H1 (cell line): ENCODE measurements around the gene SEZ6L. TPM values are rescaled to one million over a fixed set of nuclear protein-coding genes. Genes with fewer than 3 reads are reported as not detected.
A peak's percentile ranks its signal among the peaks of the same experiment; 100 is the strongest.

Source experiments
- CTCF ChIA-PET: fragments of 300-600 bp; sonication (Branson Sonifier 250); formaldehyde crosslinking; loops from one replicate; lab custom pipeline; 2021; ENCODE audit not compliant: partially characterized antibody; lab: Charles Lee
- POLR2A ChIA-PET: fragments of 300-600 bp; sonication (Branson Sonifier 250); formaldehyde crosslinking; loops from one replicate; lab custom pipeline; 2021; ENCODE audit warnings: inconsistent platforms; ENCODE audit not compliant: partially characterized antibody; lab: Charles Lee
- DNase-seq, 2 experiments: peaks; one replicate each; pipeline versions ENCODE4 v3.0.0 to v3.0.0-alpha.2; 2010 to 2022; ENCODE audit warnings: low spot score in 2 of 2, low read depth in 1 of 2, mixed read lengths in 1 of 2
- FAIRE-seq: peaks from 2 replicates; lab custom pipeline; 2011; peaks lifted over from hg19 to GRCh38; lab: Jason Lieb, UNC
- H2AFZ ChIP-seq: 2 replicates; pipeline ENCODE4 v1.8.1; 2012; ENCODE audit warnings: low read length, inconsistent platforms
- H2AK5ac ChIP-seq: 2 replicates; pipeline ENCODE4 v1.6.1; 2013; ENCODE audit warnings: low read depth, low read length
- H2BK120ac ChIP-seq: replicated peaks from 2 replicates; pipeline ENCODE3; 2013; ENCODE audit warnings: low read depth, low read length, inconsistent platforms
- H2BK12ac ChIP-seq: 2 replicates; pipeline ENCODE4 v1.6.1; 2013; ENCODE audit warnings: low read depth, low read length
- H2BK15ac ChIP-seq: 2 replicates; pipeline ENCODE4 v1.6.1; 2013; ENCODE audit warnings: low read length
- H2BK20ac ChIP-seq: 2 replicates; pipeline ENCODE4 v1.6.1; 2013; ENCODE audit warnings: low read length
- H2BK5ac ChIP-seq: 2 replicates; pipeline ENCODE4 v1.6.1; 2013; ENCODE audit warnings: low read depth, low read length
- H3K14ac ChIP-seq: 2 replicates; pipeline ENCODE4 v1.6.1; 2013; ENCODE audit warnings: inconsistent platforms; ENCODE audit not compliant: insufficient read length
- H3K18ac ChIP-seq: 2 replicates; pipeline ENCODE4 v1.6.1; 2013; ENCODE audit warnings: low read length; ENCODE audit errors: extremely low read depth
- H3K23ac ChIP-seq: 2 replicates; pipeline ENCODE4 v1.6.1; 2013; ENCODE audit warnings: inconsistent platforms; ENCODE audit not compliant: insufficient read length
- H3K23me2 ChIP-seq: 2 replicates; pipeline ENCODE4 v1.6.1; 2013; ENCODE audit warnings: low read depth, low read length
- H3K27ac ChIP-seq: 2 replicates; pipeline ENCODE4 v1.6.1; 2011; ENCODE audit warnings: low read depth, low read length, inconsistent platforms
- H3K27me3 ChIP-seq, 4 experiments: replicated peaks in 1 of 4; 1 replicate in 1 of 4; 2 replicates in 3 of 4; pipeline versions ENCODE4 v1.6.1 to v1.8.1; 2011 to 2013; ENCODE audit warnings: low read length in 3 of 4, mild to moderate bottlenecking in 3 of 4, inconsistent platforms in 2 of 4, mixed read lengths in 2 of 4, moderate library complexity in 1 of 4; ENCODE audit not compliant: control insufficient read depth in 3 of 4, insufficient read depth in 3 of 4; ENCODE audit errors: extremely low read depth in 1 of 4
- H3K36me3 ChIP-seq, 4 experiments: 2 replicates each; pipeline versions ENCODE4 v1.6.1 to v1.8.1; 2011 to 2013; ENCODE audit warnings: mild to moderate bottlenecking in 4 of 4, low read length in 3 of 4, moderate library complexity in 2 of 4, control low read depth in 1 of 4, inconsistent platforms in 1 of 4; ENCODE audit not compliant: insufficient read depth in 4 of 4, control insufficient read depth in 2 of 4
- H3K4ac ChIP-seq: replicated peaks from 2 replicates; pipeline ENCODE3; 2013; ENCODE audit warnings: low read length, low read depth, mixed read lengths, inconsistent platforms; ENCODE audit not compliant: insufficient read length
- H3K4me1 ChIP-seq, 4 experiments: replicated peaks in 1 of 4; 1 replicate in 1 of 4; 2 replicates in 3 of 4; pipeline versions ENCODE4 v1.6.1 to v1.8.1; 2011 to 2013; ENCODE audit warnings: low read length in 3 of 4, inconsistent platforms in 2 of 4, mixed read lengths in 1 of 4; ENCODE audit not compliant: insufficient read depth in 4 of 4, control insufficient read depth in 3 of 4
- H3K4me2 ChIP-seq, 2 experiments: 2 replicates each; pipeline versions ENCODE4 v1.6.1 to v1.8.1; 2011 to 2013; ENCODE audit warnings: low read depth in 2 of 2, low read length in 2 of 2, control low read depth in 1 of 2, inconsistent platforms in 1 of 2, mild to moderate bottlenecking in 1 of 2; ENCODE audit not compliant: insufficient read depth in 1 of 2
- H3K4me3 ChIP-seq, 4 experiments: fragments of 200-600, 300-600 bp in 1 of 4; sonication (generic), shearing (Covaris generic), sonication (Bioruptor Twin) in 1 of 4; 2 replicates each; pipeline versions ENCODE4 v1.5.1 to v1.8.1; 2011 to 2016; ENCODE audit warnings: low read length in 4 of 4, low read depth in 3 of 4, control low read depth in 2 of 4, inconsistent platforms in 2 of 4, mild to moderate bottlenecking in 2 of 4, mixed read lengths in 1 of 4, moderate library complexity in 1 of 4; ENCODE audit not compliant: insufficient read depth in 2 of 4; ENCODE audit errors: extremely low read depth in 1 of 4
- H3K56ac ChIP-seq: replicated peaks from 2 replicates; pipeline ENCODE3; 2013; ENCODE audit warnings: low read depth, mild to moderate bottlenecking, mixed read lengths, low read length, inconsistent platforms; ENCODE audit not compliant: insufficient read length
- H3K79me1 ChIP-seq: 2 replicates; pipeline ENCODE4 v1.6.1; 2013; ENCODE audit warnings: low read depth, low read length, control low read depth
- H3K79me2 ChIP-seq, 2 experiments: 2 replicates each; pipeline versions ENCODE4 v1.6.1 to v1.8.1; 2012 to 2013; ENCODE audit warnings: low read length in 2 of 2, mild to moderate bottlenecking in 2 of 2, inconsistent platforms in 1 of 2; ENCODE audit not compliant: insufficient read depth in 2 of 2, control insufficient read depth in 1 of 2
- H3K9ac ChIP-seq, 4 experiments: replicated peaks in 1 of 4; 1 replicate in 1 of 4; 2 replicates in 3 of 4; pipeline versions ENCODE4 v1.6.1 to v1.8.1; 2011 to 2013; ENCODE audit warnings: low read depth in 3 of 4, low read length in 3 of 4, control low read depth in 2 of 4, mild to moderate bottlenecking in 2 of 4, moderate library complexity in 2 of 4, inconsistent platforms in 1 of 4; ENCODE audit errors: extremely low read depth in 1 of 4
- H3K9me3 ChIP-seq, 2 experiments: 2 replicates each; pipeline versions ENCODE4 v1.6.1 to v1.8.1; 2012 to 2013; ENCODE audit warnings: mild to moderate bottlenecking in 2 of 2, moderate library complexity in 2 of 2, control low read depth in 1 of 2, inconsistent platforms in 1 of 2, low read depth in 1 of 2, low read length in 1 of 2, mixed read lengths in 1 of 2; ENCODE audit not compliant: insufficient read depth in 2 of 2
- H4K20me1 ChIP-seq, 2 experiments: replicated peaks in 1 of 2; 2 replicates each; pipeline versions ENCODE3 to v1.8.1; 2011 to 2013; ENCODE audit warnings: inconsistent platforms in 2 of 2, low read length in 2 of 2, mild to moderate bottlenecking in 1 of 2; ENCODE audit not compliant: insufficient read depth in 2 of 2, control insufficient read depth in 1 of 2
- H4K5ac ChIP-seq: 2 replicates; pipeline ENCODE4 v1.6.1; 2013; ENCODE audit warnings: low read length, low read depth, mixed read lengths, inconsistent platforms; ENCODE audit not compliant: insufficient read length
- H4K8ac ChIP-seq: 2 replicates; pipeline ENCODE4 v1.8.0; 2013; ENCODE audit warnings: mild to moderate bottlenecking, moderate library complexity, low read length, inconsistent platforms; ENCODE audit not compliant: insufficient read depth; ENCODE audit errors: extremely low read depth
- H4K91ac ChIP-seq: replicated peaks from 2 replicates; pipeline ENCODE3; 2013; ENCODE audit warnings: low read length, mixed read lengths, inconsistent platforms; ENCODE audit not compliant: insufficient read length
- ASH2L ChIP-seq: fragments of 200-600, 300-600 bp; sonication (generic); IDR thresholded peaks from one replicate; pipeline ENCODE4 v1.7.1; 2017; ENCODE audit warnings: low read length
- NANOG ChIP-seq: IDR thresholded peaks from 2 replicates; pipeline ENCODE4 v1.6.1; 2011; ENCODE audit warnings: low read length, low read depth, mild to moderate bottlenecking, inconsistent platforms; ENCODE audit not compliant: insufficient read depth, poor library complexity, severe bottlenecking
- RAD21 ChIP-seq, 2 experiments: IDR thresholded peaks in 1 of 2; conservative IDR thresholded peaks in 1 of 2; 2 replicates each; pipeline ENCODE4 v1.6.1; 2011; ENCODE audit warnings: low read depth in 2 of 2, low read length in 2 of 2, improper control_type of control experiment in 1 of 2, inconsistent platforms in 1 of 2, mild to moderate bottlenecking in 1 of 2, moderate library complexity in 1 of 2
- WGBS, 2 experiments: shearing (Covaris generic) in 1 of 2; methylation state at CpG; one replicate each; pipeline versions ENCODE4 v1.1.6 to v1.1.7; 2013 to 2015; ENCODE audit warnings: low lambda C conversion rate in 2 of 2, mixed read lengths in 2 of 2, inconsistent platforms in 1 of 2, low coverage in 1 of 2, missing lambda C conversion rate in 1 of 2; ENCODE audit not compliant: insufficient replicate concordance in 2 of 2, insufficient coverage in 1 of 2, insufficient read length in 1 of 2; ENCODE audit errors: extremely low coverage in 1 of 2, missing lambda C conversion rate in 1 of 2; 5-methylcytosine and 5-hydroxymethylcytosine counted together
- polyA plus RNA-seq, 7 experiments: library from polyadenylated mRNA; depleted of rRNA in 3 of 7; stranded (reverse) in 5 of 7; unstranded in 2 of 7; fragments of >200 nt in 5 of 7; fragments of 200-250 nt in 2 of 7; gene quantifications; 1 replicate in 5 of 7; 2 replicates in 1 of 7; 4 replicates in 1 of 7; pipeline versions ENCODE4 v1.2.1 to v1.2.3, GENCODE V29; 2011 to 2013; ENCODE audit warnings: missing spikeins in 2 of 7, mixed read lengths in 2 of 7
- total RNA-seq: library from RNA; stranded (reverse); fragmentation: NEBNext Ultra II Directional; extraction: Animal tissue kit (Norgen Biotek cat#: 25700); gene quantifications from 2 replicates; pipeline ENCODE4 v1.2.1, GENCODE V29; 2021
- TF ChIP-seq, protein P1 (sequence below), 3 experiments: IDR thresholded peaks; 1 replicate in 2 of 3; 2 replicates in 1 of 3; pipeline versions ENCODE4 v1.5.1 to v1.6.1; 2011; ENCODE audit warnings: low read length in 3 of 3, mild to moderate bottlenecking in 3 of 3, inconsistent platforms in 2 of 3, low read depth in 1 of 3, moderate library complexity in 1 of 3; ENCODE audit not compliant: insufficient read depth in 1 of 3; ENCODE audit errors: control extremely low read depth in 1 of 3

Gene SEZ6L
- total and polyA plus RNA-seq, 2 of the 8 experiments (the other 6 are each of a cell fraction or from before 2014, with no cell fraction given) = 0.06 to 0.33 TPM

GRCh38 chr22:26377170-26377830 is 208.0 kb downstream of the SEZ6L start:
- peak; percentile 77 for FAIRE-seq

More at GRCh38 chr22:26377170-26377830, 208.0 kb downstream of the SEZ6L start:
- ChIA-PET POLR2A (no interaction called here), CTCF (interaction anchor here (0.8 to 8.4 kb wide), 8 partner anchors 10 to 126 kb away, joined by 3 to 55 read pairs (median 4); no protein-coding TSS in a partner anchor)
- Histone ChIP-seq H3K9ac (no peak overlapping the region; a peak in 1 of 7 replicates), H4K20me1 (no peaks in the 10 kb centered on the region), H3K4ac (no peak overlapping the region), H3K56ac (no peak overlapping the region), H3K4me1 (peaks cover 0 to 4% (median 0%) of the 10 kb centered on the region in 4 experiments; a peak in 1 of 7 replicates), H3K79me2 (no peaks in the 10 kb centered on the region), H4K91ac (no peak overlapping the region), H3K9me3 (no peaks in the 10 kb centered on the region), H4K5ac (no peak overlapping the region), H3K18ac (0 out of 2 replicates have a peak overlapping the region, but pooled peaks have one; percentile 16), H2BK5ac (no peak overlapping the region), H2AK5ac (no peak overlapping the region), H2BK12ac (no peak overlapping the region), H2BK20ac (no peak overlapping the region), H3K23me2 (peaks cover 3% of the 10 kb centered on the region; the same call in 1 of the 2 replicates), H2BK15ac (no peak overlapping the region), H3K14ac (no peak overlapping the region), H3K36me3 (no peaks in the 10 kb centered on the region), H2BK120ac (no peak overlapping the region), H3K27ac (no peak overlapping the region), H4K8ac (no peak overlapping the region), H3K27me3 (no peaks in the 10 kb centered on the region), H3K4me2 (peak overlapping the region; percentile 27 to 63; a peak in 3 of 4 replicates), H3K23ac (no peak overlapping the region), H3K4me3 (peak overlapping the region in 2 of 4 experiments; percentile 10 to 34; a peak in 2 of 8 replicates), H2AFZ (peak overlapping the region; percentile 77; the same call in 1 of the 2 replicates), H3K79me1 (no peaks in the 10 kb centered on the region)
- 40% methylated on average over 15 of the region's 15 CpGs; no CpG with 5 or more reads in 1 of the 2 experiments for WGBS, 2 experiments
- TF ChIP-seq NANOG = no peak
- peak; percentile 55 to 62 for TF ChIP-seq RAD21 (IDR thresholded peaks at IDR 0.05 in 1 of 2, conservative IDR thresholded peaks at IDR 0.05 in 1 of 2; ENCODE audit: low read depth in 2 of 2, low read length in 2 of 2)
- TF ChIP-seq, protein P1, sequence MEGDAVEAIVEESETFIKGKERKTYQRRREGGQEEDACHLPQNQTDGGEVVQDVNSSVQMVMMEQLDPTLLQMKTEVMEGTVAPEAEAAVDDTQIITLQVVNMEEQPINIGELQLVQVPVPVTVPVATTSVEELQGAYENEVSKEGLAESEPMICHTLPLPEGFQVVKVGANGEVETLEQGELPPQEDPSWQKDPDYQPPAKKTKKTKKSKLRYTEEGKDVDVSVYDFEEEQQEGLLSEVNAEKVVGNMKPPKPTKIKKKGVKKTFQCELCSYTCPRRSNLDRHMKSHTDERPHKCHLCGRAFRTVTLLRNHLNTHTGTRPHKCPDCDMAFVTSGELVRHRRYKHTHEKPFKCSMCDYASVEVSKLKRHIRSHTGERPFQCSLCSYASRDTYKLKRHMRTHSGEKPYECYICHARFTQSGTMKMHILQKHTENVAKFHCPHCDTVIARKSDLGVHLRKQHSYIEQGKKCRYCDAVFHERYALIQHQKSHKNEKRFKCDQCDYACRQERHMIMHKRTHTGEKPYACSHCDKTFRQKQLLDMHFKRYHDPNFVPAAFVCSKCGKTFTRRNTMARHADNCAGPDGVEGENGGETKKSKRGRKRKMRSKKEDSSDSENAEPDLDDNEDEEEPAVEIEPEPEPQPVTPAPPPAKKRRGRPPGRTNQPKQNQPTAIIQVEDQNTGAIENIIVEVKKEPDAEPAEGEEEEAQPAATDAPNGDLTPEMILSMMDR (IDR thresholded peaks at IDR 0.05; ENCODE audit: control extremely low read depth in 1 of 3, insufficient read depth in 1 of 3, low read depth in 1 of 3, low read length in 3 of 3) = peak in 2 of 3 experiments; percentile 29 to 32; a peak in 2 of 4 replicates
- TF ChIP-seq ASH2L = no peak
- no peak for DNase-seq
